Stromal cell of bone marrow (primary cell): ENCODE data around the gene PAFAH2.
A peak's percentile ranks its signal among the peaks of the same experiment; 100 is the strongest.
"Not testable (repeated sequence)": the region's sequence is repeated elsewhere in the genome, so short reads cannot be mapped to it uniquely, and the experiment has no call there.

Experiments
- DNase-seq: peaks from one replicate; pipeline ENCODE4 v3.0.0-alpha.2; 2012; ENCODE audit warnings: low read depth

PAFAH2 gene

GRCh38 chr1:26010825-26011224, 13.0 kb upstream of the PAFAH2 start:
- DNase-seq, result no peak

- no peak for DNase-seq
These were observed 12.1 kb upstream of the PAFAH2 start for GRCh38 chr1:26009796-26010447.

GRCh38 chr1:26006710-26007109, 8.8 kb upstream of the PAFAH2 start:
- no peak for DNase-seq

DNA sequence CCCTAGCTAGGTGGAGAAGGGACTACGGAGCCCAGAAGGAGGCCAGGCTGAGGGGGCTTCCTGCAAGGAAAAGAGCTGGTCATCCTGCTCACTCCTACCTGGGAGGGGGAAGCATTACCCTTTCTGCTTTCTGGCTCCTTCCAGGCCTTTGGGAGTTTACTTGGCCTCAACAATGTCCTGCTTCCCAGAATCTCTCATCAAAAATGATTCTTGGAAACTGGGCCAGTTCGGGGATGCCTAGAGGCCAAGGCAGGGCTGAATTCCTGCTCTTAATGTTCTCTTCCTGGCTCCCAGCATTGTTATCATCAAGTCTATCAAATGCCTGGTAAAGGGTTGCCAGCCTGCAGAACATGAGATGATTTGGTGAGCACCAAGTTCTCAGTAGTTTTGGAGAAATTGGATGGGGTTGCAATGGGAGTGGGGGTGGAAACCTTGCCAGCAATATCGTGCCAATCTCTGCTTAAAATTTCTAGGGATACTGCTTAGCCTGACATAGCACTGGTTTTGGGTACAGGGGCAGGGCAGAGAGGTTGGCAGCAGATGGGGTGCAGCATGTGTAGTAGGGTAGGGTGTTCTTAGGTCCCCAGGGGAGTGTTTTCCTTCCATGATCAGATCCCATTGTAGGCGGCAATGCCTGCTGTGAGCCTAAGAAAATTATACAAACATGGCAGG, 7.7 kb upstream of the PAFAH2 start:
- no peak for DNase-seq

DNA sequence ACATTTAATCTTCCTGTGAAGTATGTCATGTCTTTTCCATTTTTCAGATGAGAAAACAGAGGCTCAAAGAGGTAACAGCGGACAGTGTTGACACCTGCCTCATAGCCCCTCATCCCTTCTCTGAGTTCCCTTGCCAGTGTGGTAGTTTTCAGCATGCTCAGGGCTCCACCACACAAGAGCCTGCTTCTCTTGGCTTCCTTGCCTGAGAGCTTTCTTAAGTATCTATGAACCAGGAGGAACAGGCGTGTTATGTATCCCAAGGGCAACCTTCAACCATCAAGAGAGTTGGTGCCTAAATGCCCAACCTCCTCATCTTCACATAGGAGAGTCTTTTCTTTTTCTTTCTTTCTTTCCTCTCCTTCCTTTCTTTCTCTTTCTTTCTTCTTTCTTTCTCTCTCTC, 5.9 kb upstream of the PAFAH2 start:
- DNase-seq, result no peak

GRCh38 chr1:26003262-26003661, 5.4 kb upstream of the PAFAH2 start:
- no peak for DNase-seq

DNA sequence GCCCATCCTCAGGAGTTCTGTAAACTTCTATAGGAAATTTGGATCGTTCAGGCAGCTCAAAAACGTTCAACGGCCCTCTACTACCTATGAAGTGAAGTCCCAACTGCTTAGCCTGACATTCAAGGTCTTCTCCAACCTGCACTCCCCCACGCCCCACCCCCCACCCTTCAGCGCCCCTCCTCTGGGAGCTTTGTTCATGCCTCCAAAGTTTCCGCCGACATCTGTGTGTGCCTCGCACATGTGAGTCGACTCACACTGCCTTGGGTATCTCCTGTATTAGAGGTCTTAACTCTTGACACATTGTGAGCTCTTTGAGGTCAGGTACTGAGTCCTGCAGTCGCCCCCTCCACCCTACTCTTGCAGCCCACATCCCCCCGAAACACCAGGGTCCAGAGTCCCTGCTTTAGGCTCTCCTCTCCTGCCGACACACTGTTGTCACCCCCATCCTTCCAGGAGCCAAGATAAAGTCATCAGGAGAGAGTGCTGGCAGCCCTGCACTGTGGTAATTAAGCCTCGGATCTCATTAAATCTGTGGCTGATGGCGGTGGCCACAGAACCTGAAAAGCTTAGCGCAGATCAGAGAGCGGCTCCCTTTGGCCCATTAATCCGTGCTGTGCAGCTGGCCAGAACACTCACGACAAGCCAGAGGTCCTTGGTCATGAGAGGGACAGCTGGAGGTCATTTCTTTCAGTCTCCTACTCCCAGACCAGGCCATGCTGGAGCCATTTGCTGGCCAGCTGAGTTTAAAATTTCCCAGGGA, 1.4 kb upstream of the PAFAH2 start:
- DNase-seq, result no peak

DNA sequence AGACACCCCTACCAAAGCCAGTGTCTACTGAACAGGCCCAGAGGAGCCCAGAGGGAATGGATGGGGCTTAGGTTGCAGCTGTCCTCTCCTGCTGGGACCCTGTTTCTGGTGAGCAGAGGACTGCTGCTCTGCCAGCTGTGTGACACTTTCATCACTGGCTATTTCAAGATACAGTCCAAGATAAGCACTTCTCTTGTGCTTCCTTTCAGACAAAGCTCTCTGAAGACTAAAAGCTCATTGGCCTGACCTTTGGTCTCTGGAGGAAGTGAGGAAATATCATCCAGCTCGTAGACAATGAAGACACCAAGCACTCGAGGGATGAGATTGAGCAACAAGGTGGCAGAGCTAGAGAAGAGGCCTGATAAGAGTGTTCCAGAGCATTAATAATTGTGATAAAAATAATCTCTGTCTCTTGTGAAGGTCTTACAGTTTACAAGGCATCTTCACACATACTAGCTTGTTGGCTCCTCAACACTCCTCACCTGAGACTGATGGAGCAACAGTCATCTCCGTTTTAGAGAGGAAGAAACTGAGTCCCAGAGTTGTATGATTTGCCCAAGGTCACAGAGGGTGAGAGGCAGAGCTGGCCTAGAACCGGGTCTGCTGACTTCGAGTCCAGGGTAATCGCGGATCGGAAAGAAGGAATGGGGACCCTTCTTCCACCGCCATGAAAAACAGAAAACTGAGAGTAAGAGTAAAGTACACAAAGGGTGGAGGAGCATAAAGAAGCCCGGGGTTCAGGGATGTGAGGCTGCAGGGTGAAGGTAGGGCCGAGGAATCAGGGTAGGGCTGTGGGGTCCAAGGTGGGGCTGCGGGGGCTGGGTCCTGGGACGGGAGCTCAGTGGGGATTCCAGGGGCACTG, 666 bp downstream of the PAFAH2 start:
- DNase-seq, result peak; percentile 36

GRCh38 chr1:25994402-25995150, 3.3 kb downstream of the PAFAH2 start:
- DNase-seq, result no peak

- no peak for DNase-seq
These were observed 4.5 kb downstream of the PAFAH2 start for GRCh38 chr1:25993197-25993951.

DNA sequence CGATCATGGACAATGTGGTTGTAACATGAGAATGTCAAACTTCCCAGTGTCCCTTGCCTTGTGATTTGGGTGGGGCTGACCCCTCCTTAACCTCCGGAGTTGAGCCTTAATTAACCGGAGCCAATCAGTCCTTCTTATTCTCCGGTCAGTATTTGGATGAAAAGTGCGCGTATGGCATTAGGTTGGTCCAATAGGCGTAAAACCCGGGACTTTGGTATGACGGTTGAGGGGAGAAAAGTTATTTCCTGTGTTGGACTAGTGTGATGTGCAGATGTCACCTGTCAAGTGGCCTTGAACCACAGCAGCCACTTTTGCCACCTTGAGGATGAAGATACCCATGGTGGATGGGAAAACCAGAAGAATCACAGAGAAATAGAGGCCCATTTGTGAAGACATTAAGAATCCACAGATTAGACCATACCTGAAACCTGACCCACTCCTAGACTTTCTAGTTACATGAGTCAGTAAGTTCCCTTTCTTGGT, 5.1 kb downstream of the PAFAH2 start:
- DNase-seq, result no peak

DNA sequence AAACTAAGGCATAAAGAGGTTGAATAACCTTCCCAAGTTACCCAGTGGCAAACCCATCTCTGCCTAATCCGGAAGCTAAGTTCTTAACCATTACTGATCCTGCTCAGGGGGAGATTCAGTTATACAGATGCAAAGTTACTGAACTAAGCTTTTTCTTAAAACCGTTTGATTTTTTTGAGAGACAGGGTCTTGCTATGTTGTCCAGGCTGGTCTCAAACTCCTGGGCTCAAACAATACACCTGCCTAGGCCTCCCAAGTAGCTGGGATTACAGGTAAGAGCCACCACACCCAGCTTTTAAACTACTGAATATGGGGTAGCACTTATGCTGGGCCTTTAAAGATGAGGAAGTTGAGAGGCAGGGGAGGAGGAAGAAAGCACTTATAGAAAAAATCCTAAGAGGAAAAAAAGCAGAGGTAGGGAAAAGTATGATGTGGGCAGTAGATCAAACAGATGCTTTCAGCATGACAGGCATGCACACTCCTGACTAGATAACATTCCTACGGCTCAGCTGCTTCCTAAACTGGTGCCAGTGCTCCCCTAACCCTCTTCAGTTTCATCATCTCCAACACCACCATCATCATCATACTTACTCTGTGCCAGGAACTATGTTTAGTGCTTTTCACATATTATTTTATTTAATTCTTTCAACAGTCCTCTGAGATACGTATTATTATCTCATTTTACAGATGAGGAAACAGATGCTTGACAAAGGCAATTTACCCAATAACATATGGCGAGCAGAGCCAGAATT, 5.8 kb downstream of the PAFAH2 start:
- no peak for DNase-seq

DNA sequence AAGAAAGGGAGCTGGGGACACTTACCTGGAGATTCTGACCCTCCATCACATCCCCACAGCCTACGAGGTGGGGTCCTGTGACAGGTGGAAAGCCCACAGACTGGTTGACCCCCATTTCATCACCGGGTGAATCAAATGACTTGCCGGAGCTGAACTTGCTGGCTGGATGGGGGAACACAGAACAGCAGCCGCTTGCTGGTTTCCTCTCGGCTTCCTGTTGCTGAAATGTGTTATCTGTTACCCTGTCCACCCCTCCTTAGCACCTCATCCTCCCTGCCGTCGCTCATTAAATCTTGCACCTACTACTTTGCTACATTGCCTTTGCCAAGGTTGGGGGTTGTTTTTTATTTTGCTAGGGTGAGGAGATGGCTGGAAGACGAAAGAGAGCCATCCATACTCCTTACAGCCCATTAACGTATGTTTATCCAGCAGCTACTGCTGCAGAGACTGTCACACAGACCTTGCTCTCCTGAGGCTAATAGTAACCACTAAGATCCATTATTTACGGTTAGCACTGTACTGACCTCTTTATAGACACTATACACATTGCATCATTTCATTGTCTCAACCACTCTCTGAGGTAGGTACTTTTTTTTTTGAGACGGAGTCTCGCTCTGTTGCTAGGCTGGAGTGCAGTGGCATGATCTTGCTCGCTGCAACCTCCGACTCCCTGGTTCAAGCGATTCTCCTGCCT, 7.0 kb downstream of the PAFAH2 start:
- DNase-seq, result no peak

- DNase-seq, result no peak
These were observed 7.6 kb downstream of the PAFAH2 start for GRCh38 chr1:25990251-25990650.

- no peak for DNase-seq
These were observed 8.2 kb downstream of the PAFAH2 start for GRCh38 chr1:25989440-25990234.

DNA sequence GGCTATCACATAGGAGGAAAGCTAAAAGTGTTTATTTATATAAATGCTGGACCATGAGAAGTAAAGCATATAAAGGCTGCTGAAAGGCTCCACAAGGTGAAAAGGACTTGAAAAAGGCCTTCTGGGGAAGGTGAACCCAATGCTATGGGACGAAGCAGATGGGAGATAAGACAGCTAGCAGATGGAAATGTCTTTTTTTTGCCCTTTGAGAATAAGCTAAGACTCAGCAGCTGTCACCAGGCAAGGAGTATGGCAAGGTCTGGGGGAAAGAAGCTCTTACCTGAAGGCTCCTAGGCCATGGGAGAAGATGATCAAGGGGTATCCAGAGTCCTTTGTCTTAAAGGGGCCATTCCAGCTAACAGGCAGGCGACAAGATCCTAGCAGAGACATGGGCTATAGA, 9.9 kb downstream of the PAFAH2 start:
- no peak for DNase-seq

DNA sequence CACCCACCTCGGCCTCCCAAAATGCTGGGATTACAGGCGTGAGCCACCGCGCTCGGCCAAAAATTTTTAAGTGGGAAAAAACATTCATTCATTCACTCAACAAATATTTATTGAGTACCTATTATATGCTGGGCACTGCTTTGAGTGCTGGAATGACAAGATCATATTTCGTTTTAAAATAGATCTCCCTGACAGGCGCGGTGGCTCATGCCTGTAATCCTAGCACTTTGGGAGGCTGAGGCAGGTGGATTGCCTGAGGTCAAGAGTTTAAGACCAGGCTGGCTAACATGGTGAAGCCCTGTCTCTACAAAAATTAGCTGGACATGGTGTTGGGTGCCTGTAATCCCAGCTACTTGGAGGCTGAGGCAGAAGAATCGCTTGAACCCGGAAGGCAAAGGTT, 11.1 kb downstream of the PAFAH2 start:
- DNase-seq, result not testable (repeated sequence)

DNA sequence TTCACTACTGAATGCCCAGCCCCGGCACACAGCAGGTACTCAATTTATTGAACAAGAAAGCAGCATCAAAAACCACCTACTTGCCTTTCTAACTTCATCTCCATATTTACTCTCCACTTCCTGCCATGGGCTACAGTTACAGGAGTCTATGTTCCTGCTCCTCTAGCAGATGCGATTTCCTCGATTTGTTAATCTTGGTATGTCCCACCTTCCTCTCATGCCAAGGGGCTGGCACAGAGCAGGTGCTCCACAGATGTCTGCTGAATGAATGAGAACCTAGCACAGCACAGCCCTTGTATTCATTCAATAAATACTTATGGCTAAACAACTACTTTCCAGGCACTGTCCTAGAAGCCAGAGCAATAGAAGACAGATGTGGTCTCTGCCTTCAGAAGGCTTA, 12.2 kb downstream of the PAFAH2 start:
- no peak for DNase-seq
